Activated CD8-positive, alpha-beta T cell treated with anti-CD3 and anti-CD28 coated beads for 36 hours (primary cell): ENCODE measurements around the gene SRRM2. TPM values are rescaled to one million over a fixed set of nuclear protein-coding genes. Genes with fewer than 3 reads are reported as not detected.
A peak's percentile ranks its signal among the peaks of the same experiment; 100 is the strongest.

Experiments used
- ATAC-seq: fragments of 200-7000 bp; cut with Tn5 transposase; one replicate; pipeline ENCODE4 v1.10.0; 2021; ENCODE audit warnings: mild to moderate bottlenecking, moderate library complexity
- CTCF ChIA-PET: fragments of 350-600 bp; sonication (Branson Sonifier 250); formaldehyde crosslinking; loops from one replicate; lab custom pipeline; 2021; ENCODE audit warnings: antibody characterized with exemption; lab: Charles Lee
- POLR2A ChIA-PET: fragments of 350-600 bp; sonication (Branson Sonifier 250); formaldehyde crosslinking; loops from one replicate; lab custom pipeline; 2021; ENCODE audit warnings: antibody characterized with exemption; lab: Charles Lee
- DNase-seq: peaks from one replicate; pipeline ENCODE4 v3.0.0-alpha.2; 2020
- H3K27ac Mint-ChIP-seq: one replicate; pipeline ENCODE4 v1.8.0; 2021; ENCODE audit warnings: mild to moderate bottlenecking, mixed read lengths
- H3K27me3 Mint-ChIP-seq: one replicate; pipeline ENCODE4 v1.8.0; 2021; ENCODE audit warnings: mixed read lengths
- H3K36me3 Mint-ChIP-seq: one replicate; pipeline ENCODE4 v1.8.0; 2021; ENCODE audit warnings: low read depth, mixed read lengths
- H3K4me1 Mint-ChIP-seq: one replicate; pipeline ENCODE4 v1.8.0; 2021; ENCODE audit warnings: low read depth, mixed read lengths
- H3K4me3 Mint-ChIP-seq: one replicate; pipeline ENCODE4 v1.8.0; 2021; ENCODE audit warnings: mild to moderate bottlenecking, moderate library complexity, mixed read lengths
- H3K9me3 Mint-ChIP-seq: one replicate; pipeline ENCODE4 v1.8.0; 2021; ENCODE audit warnings: mixed read lengths
- intact Hi-C: fragments of 100-400 bp; cut with micrococcal nuclease; formaldehyde crosslinking; loops from one replicate; pipeline ENCODE4 v1.10.0; 2022
- total RNA-seq, 2 experiments: library from RNA; stranded (reverse); gene quantifications; one replicate each; pipeline ENCODE4 v1.2.3, GENCODE V29; 2021
- TF ChIP-seq, protein P1 (sequence below): fragments of 200-600 bp; IDR thresholded peaks from one replicate; pipeline ENCODE4 v1.8.0; 2022; ENCODE audit warnings: antibody characterized with exemption, mild to moderate bottlenecking

The SRRM2 gene
- total RNA-seq, 2 experiments from 2014 or later: 518 to 561 TPM

DNA sequence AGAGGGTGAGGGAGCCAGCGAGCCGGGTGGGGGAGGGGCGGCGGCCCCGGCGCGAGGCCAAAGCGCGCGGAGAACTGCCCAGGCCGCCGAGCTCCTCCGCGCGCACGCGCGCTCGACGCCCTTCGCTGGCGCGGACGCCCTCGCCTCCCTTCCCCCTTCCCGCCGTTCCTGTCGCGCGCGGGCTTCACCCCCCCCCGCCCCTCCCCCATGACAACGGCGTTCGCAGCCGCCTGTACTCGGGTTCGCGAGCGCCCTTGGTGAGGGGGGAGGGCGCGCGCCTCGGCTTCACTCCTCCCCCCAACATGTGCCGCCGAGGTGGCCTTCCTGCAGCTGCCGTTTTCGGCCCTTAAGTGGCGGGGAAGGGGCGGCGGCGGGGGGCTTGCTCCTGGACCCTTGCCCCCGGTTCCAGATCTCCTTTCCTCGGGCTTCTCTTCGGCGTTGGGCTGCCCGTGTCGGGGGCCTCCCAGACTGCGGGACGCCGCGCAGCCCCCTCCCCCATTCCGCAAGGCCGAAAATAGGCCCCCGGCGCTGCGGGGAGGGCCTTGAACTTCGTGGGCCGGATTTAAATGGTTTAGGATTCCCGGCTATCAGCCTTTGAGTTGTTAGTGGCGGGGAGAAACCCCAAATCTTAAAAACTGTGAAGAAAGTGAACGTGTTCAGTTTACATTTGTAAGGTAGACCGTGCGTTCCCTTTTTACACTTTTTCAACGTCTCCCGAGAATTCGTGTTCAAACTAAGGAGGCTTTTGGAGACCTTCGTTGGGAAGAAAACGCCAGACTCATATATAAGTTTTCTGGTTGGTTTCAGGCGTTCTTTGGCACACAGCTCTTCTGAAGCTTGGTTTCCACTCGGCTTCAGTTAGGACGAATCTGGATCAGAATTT, 653 bp downstream of the SRRM2 start:
- H3K27me3 Mint-ChIP-seq: no peaks in the 10 kb centered on the region
- H3K9me3 Mint-ChIP-seq: peaks cover 1% of the 10 kb centered on the region
- H3K4me3 Mint-ChIP-seq: peak overlapping the region; percentile 99
- peak; percentile 75 for DNase-seq
- POLR2A ChIA-PET: interaction anchor here (0.7 to 5.5 kb wide), 14 partner anchors 11 to 600 kb away, joined by 3 to 80 read pairs (median 4); partner anchors contain the start of genes ELOB and KCTD5
- intact Hi-C loops: no loop called here
- TF ChIP-seq, protein P1, sequence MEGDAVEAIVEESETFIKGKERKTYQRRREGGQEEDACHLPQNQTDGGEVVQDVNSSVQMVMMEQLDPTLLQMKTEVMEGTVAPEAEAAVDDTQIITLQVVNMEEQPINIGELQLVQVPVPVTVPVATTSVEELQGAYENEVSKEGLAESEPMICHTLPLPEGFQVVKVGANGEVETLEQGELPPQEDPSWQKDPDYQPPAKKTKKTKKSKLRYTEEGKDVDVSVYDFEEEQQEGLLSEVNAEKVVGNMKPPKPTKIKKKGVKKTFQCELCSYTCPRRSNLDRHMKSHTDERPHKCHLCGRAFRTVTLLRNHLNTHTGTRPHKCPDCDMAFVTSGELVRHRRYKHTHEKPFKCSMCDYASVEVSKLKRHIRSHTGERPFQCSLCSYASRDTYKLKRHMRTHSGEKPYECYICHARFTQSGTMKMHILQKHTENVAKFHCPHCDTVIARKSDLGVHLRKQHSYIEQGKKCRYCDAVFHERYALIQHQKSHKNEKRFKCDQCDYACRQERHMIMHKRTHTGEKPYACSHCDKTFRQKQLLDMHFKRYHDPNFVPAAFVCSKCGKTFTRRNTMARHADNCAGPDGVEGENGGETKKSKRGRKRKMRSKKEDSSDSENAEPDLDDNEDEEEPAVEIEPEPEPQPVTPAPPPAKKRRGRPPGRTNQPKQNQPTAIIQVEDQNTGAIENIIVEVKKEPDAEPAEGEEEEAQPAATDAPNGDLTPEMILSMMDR: no peak
- CTCF ChIA-PET: interaction anchor here (0.6 to 1.4 kb wide), 4 partner anchors 31 to 252 kb away, joined by 3 read pairs; no protein-coding TSS in a partner anchor
- H3K27ac Mint-ChIP-seq: peak overlapping the region; percentile 99
- H3K4me1 Mint-ChIP-seq: peaks cover 44% of the 10 kb centered on the region
- peak; percentile 52 for ATAC-seq
- peaks cover 59% of the 10 kb centered on the region for H3K36me3 Mint-ChIP-seq

DNA sequence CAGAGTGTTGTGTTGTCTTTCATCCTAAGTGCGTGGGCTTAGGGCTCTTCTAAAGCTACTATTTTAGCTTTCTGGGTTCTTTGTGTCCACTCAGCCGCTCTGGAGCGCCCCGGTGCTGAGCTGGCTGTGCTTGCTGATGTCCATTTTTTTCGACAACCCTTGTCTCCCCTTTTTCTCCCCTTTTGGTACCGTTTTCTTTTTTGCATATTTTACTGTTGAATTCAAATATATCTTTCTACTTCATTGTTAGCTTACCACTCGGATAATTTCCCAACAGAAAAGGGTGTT, 1.2 kb downstream of the SRRM2 start:
- ATAC-seq (no peak), DNase-seq (no peak)
- peak overlapping the region; percentile 99 for H3K4me3 Mint-ChIP-seq
- H3K27me3 Mint-ChIP-seq: no peaks in the 10 kb centered on the region
- TF ChIP-seq, protein P1: no peak
- POLR2A ChIA-PET: interaction anchor here (0.6 to 5.5 kb wide), 10 partner anchors 11 to 114 kb away, joined by 3 to 80 read pairs (median 4); partner anchors contain the start of gene ELOB
- intact Hi-C loops: no loop called here
- H3K36me3 Mint-ChIP-seq: peaks cover 65% of the 10 kb centered on the region
- peaks cover 1% of the 10 kb centered on the region for H3K9me3 Mint-ChIP-seq
- peaks cover 45% of the 10 kb centered on the region for H3K4me1 Mint-ChIP-seq
- H3K27ac Mint-ChIP-seq: peak overlapping the region; percentile 94
- CTCF ChIA-PET: interaction anchor here (0.6 to 1.4 kb wide), 3 partner anchors 31 to 252 kb away, joined by 3 read pairs; no protein-coding TSS in a partner anchor

DNA sequence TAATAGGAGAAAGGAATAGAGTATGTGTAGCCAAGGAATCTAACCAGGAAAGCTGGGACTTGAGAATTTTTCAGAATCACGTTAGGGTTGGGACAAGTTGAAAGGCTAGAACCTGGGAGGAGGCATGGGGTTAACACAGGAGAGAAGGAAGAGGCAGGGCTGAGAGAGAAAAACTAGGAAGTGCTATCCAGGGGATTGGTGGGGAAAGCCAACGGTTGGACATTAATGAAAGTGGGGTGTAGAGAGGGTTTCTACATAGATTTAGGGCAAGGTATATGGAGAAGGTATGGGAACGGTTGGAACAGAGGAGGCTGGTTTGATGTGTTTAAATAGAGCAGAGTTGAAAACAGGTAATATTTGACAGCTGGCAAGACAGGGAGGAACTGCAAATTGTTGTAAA, 2.7 kb downstream of the SRRM2 start:
- ATAC-seq (no peak), DNase-seq (no peak)
- POLR2A ChIA-PET: interaction anchor here (3.6 to 5.5 kb wide), 3 partner anchors 9 to 20 kb away, joined by 36 to 80 read pairs (median 45); partner anchors contain the start of gene ELOB
- intact Hi-C loops: no loop called here
- H3K27me3 Mint-ChIP-seq: no peaks in the 10 kb centered on the region
- CTCF ChIA-PET: no interaction called here
- TF ChIP-seq, protein P1: no peak
- H3K27ac Mint-ChIP-seq: peak overlapping the region; percentile 94
- peaks cover 1% of the 10 kb centered on the region for H3K9me3 Mint-ChIP-seq
- peaks cover 75% of the 10 kb centered on the region for H3K36me3 Mint-ChIP-seq
- H3K4me1 Mint-ChIP-seq: peaks cover 53% of the 10 kb centered on the region
- H3K4me3 Mint-ChIP-seq: peak overlapping the region; percentile 99

DNA sequence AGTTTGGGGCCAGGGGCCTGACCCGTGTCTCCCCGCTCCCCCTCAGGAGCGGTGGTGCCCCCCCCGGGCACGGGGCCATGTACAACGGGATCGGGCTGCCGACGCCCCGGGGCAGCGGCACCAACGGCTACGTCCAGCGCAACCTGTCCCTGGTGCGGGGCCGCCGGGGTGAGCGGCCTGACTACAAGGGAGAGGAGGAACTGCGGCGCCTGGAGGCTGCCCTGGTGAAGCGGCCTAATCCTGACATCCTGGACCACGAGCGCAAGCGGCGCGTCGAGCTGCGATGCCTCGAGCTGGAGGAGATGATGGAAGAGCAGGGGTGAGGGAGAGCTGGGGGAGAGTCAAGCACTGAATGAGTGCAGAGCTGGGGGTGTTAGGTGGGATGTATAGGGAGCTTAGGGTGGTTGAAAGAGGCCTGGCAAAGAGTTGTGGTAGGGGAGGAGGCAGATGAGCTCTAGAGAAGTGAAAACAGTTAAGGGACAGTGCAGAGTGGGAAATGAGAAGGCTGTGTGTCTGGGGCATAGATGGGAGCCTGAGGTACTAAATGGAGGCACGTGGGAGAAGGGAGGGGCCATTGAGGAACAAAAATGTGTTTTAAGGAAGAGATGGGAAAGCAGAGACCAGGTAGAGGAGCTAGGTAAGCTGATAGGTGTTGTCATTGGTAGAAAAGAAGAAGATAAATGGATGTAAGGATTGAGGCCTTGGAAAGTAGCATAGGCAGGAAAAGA, 4.0 kb downstream of the SRRM2 start:
- Mint-ChIP-seq H3K9me3 (no peaks in the 10 kb centered on the region), H3K4me1 (peaks cover 44% of the 10 kb centered on the region), H3K27me3 (no peaks in the 10 kb centered on the region), H3K36me3 (peaks cover 81% of the 10 kb centered on the region), H3K27ac (peak overlapping the region; percentile 59), H3K4me3 (no peak overlapping the region)
- ChIA-PET CTCF (no interaction called here), POLR2A (interaction anchor here (0.9 to 4.6 kb wide), 5 partner anchors 9 to 112 kb away, joined by 3 to 45 read pairs (median 9); no protein-coding TSS in a partner anchor)
- intact Hi-C loops: no loop called here
- no peak for ATAC-seq
- TF ChIP-seq, protein P1: no peak
- DNase-seq: no peak
